Measurements from ENCODE around the gene MORN2.

DNA sequence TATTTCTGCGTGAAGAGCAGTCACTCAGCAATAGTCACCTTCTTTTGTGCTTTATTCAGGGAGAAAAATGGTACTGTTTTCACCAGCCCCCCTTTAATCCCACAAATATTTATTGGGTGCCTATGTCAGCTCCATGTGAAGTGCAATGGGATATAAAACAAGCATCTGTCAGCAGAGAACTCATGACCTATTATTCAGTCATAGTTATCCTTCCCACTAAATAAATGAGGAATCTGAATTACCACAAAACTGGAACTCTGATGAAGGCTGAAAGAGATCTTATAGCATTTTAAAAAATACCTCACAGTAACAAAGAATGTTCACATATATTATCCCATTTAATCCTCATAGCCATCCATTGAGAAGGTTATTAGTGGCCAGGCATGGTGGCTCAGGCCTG is 45.8 kb upstream of the MORN2 start:
- TF ChIP-seq, protein P1, sequence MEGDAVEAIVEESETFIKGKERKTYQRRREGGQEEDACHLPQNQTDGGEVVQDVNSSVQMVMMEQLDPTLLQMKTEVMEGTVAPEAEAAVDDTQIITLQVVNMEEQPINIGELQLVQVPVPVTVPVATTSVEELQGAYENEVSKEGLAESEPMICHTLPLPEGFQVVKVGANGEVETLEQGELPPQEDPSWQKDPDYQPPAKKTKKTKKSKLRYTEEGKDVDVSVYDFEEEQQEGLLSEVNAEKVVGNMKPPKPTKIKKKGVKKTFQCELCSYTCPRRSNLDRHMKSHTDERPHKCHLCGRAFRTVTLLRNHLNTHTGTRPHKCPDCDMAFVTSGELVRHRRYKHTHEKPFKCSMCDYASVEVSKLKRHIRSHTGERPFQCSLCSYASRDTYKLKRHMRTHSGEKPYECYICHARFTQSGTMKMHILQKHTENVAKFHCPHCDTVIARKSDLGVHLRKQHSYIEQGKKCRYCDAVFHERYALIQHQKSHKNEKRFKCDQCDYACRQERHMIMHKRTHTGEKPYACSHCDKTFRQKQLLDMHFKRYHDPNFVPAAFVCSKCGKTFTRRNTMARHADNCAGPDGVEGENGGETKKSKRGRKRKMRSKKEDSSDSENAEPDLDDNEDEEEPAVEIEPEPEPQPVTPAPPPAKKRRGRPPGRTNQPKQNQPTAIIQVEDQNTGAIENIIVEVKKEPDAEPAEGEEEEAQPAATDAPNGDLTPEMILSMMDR (IDR thresholded peaks at IDR 0.05; ENCODE audit: borderline replicate concordance, extremely low read depth, low read length, poor library complexity, severe bottlenecking): no peak
- no peak for TF ChIP-seq EZH2 (IDR thresholded peaks at IDR 0.05; ENCODE audit: borderline replicate concordance, low read depth, low read length, severe bottlenecking)
